GM19452 (cell line): ENCODE results near the gene CLEC6A.
"Not testable (repeated sequence)": the region's sequence is repeated elsewhere in the genome, so short reads cannot be mapped to it uniquely, and the experiment has no call there.

Experiments used
- ATAC-seq: cut with Tn5 transposase; IDR thresholded peaks from one replicate; pipeline ENCODE4 v1.9.1; 2021; ENCODE audit not compliant: unreplicated experiment

CLEC6A gene

GRCh38 chr12:8455727-8456360 lies at the start of gene CLEC6A:
Gene CLEC6A (plus strand): TSS chr12:8455962. CDS start chr12:8456112, 150 bp downstream.
- ATAC-seq, result no peak

GRCh38 chr12:8419576-8419975 lies 36.2 kb upstream of the CLEC6A start:
- ATAC-seq, result not testable (repeated sequence)

DNA sequence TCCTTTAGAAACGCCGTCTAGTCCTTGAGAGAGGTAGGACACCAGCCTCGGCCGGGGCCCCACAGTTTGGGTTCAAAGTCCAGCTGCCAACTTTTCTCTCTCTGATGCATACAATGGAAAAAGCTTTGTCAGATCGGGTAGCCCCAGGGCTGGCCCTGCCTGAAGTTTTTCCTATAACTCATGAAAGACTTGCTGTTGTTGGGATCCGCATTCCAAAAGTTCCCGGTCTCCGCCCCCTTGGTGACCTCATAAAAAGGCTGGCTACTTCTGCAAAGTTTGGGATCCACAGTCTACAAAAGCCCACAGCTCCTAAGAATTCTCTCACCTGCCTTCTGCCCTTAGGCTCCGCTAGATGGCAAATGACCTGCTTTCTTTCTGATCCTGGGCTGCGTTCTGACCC lies 35.3 kb upstream of the CLEC6A start:
- ATAC-seq, result no peak

GRCh38 chr12:8444536-8445278 lies 11.1 kb upstream of the CLEC6A start:
- ATAC-seq, result not testable (repeated sequence)

GRCh38 chr12:8445731-8446130 lies 10.0 kb upstream of the CLEC6A start:
- no peak for ATAC-seq

GRCh38 chr12:8446642-8447547 lies 8.9 kb upstream of the CLEC6A start:
- no peak for ATAC-seq

DNA sequence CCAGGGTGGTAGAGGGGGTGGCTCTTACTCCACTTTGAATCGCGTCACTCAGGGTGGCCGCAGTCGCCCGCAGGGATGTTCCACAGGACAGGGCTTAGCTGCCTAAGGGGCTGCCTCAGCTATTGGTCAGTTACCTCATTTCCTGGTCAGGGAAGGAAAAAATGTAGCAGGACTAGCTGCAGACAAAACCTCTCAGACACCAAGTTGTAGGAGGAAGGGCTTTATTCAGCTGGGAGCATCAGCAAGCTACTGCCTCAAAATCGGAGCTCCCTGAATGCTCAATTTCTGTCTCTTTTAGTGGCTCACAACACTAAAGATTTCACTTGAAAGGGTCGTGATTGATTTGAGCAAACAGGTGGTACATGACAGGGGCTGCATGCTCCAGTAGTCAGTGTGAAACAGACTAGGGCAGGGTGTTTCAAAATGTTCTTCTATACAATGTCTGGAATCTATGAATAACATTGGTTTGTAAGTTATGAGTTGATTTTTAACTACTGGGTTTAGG lies 6.4 kb upstream of the CLEC6A start:
- no peak for ATAC-seq

- ATAC-seq, result no peak
Measured at GRCh38 chr12:8452036-8452435, 3.7 kb upstream of the CLEC6A start.

DNA sequence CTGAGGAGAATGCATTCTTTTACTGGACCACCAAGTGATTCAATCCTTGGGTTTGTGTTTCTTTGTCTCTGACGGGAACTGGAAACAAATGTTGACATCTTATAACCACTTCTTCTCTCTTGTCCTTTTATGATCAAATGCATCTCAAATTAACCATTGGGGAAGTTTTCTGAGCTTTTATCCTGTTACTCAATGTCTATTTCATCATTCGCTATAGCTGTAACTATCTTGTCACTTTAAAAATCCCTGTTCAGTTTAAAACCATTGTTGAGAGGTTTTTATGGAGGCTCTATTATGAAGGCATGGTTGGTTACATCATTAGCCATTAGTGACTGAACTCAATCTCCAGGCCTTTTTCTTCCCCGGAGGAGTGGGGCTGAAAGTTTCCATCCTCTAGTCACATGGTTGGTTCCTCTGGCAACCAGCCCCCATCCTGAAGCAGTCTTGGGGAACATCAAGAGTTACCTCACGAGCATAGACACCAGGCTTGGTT lies 2.7 kb upstream of the CLEC6A start:
- ATAC-seq, result no peak

DNA sequence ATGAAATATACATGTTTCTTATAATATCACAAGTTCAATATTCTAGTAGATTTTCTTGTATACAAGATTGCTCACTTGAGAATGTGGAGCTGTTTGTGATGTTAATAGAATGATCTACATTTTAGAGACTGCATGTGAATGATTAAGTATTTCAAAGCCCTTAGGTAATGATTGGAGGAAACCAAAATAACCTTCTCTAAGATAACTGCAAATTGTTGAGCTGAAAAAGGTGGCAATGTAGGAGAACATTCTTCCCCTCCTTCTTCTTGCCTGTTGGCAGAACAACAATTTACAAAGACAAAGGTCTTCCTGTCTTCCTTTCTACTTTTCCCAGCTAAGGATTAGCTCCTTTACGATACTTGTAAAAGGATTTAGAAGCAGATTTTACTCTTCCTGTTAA lies 2.0 kb upstream of the CLEC6A start:
- ATAC-seq, result no peak

- no peak for ATAC-seq
Measured at GRCh38 chr12:8455271-8455670, 491 bp upstream of the CLEC6A start.

- ATAC-seq, result no peak
Measured at GRCh38 chr12:8461426-8461825, 5.7 kb downstream of the CLEC6A start.

DNA sequence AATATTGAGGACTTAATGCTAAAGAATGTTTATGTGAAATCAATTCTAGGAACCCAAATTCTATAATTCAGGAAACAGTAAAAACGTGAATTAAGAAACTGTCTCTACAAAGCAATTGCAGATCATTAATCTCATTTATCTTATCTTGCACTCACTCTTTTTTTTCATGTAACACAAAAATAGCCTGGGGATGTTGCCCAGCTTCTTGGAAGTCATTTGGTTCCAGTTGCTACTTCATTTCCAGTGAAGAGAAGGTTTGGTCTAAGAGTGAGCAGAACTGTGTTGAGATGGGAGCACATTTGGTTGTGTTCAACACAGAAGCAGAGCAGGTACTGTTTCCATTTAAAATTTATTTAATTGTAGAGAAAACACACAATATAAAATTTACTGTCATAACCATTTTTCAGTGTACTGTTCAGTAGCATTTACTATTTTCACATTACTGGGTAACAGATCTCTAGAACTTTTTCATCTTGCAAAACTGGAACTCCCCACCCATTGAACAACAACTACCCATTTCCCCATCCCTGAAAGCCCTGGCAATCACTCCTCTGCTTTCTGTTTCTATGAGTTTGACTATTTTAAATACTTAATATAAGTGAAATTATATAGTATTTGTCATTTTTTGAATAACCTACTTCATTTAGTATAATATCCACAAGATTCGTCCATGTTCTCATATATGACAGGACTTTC lies 9.7 kb downstream of the CLEC6A start:
- ATAC-seq, result no peak

- ATAC-seq, result no peak
Measured at GRCh38 chr12:8466241-8466640, 10.5 kb downstream of the CLEC6A start.

DNA sequence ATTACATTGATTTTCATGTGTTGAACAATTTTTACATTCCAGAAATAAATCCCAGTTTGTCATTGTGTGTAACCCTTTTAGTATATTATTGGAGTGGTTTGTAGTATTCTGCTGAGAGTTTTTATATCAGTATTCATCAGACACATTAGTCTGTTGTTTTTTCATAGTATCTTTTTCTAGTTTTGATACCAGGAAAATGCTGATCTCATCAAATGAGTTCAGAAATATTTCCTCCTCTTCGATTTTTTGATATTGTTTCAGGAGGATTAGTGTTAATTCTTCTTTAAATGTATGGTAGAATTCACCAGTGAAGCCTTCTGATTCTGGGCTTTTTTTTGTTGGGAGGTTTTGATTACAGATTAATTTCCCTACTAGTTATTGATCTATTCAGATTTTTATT lies 15.3 kb downstream of the CLEC6A start:
- ATAC-seq, result no peak

GRCh38 chr12:8475508-8476203 lies 19.9 kb downstream of the CLEC6A start:
- ATAC-seq, result no peak

DNA sequence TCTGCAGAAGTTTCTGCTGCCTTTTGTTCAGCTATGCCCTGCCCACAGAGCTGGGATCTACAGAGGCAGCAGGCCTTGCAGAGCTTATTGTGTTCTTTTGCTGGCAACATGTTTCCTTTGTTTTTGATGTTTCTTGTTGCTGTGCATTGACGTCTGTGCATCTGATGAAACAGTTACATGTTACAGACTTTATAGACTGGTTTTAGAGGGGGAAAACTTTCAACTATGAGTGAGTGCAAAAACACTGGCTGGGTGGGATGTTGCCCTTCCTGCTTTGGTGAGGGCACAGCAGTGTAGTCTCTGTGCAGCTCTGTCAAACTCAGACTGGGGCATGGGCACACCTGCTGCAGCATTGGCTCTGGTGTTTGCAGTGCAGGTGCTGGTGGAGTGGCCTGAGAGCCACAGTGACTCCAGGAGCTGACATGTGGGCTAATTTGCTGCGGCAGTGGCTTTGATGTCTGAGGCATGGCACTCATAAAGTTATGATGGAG lies 26.9 kb downstream of the CLEC6A start:
- no peak for ATAC-seq

- ATAC-seq, result no peak
Measured at GRCh38 chr12:8483079-8483478, 27.3 kb downstream of the CLEC6A start.

- ATAC-seq, result no peak
Measured at GRCh38 chr12:8491646-8492530, 36.1 kb downstream of the CLEC6A start.
